Erythroblast (primary cell): ENCODE measurements around the gene DNPEP.

Experiments
- DNase-seq, 2 experiments: peaks; one replicate each; lab custom pipeline; 2025; lab: John Stamatoyannopoulos, UW
- GATA1 ChIP-seq: IDR thresholded peaks from 2 replicates; pipeline ENCODE4 v1.6.1; 2011; ENCODE audit warnings: low read depth, mild to moderate bottlenecking, control low read depth, low read length, moderate library complexity
- POLR2A ChIP-seq: IDR thresholded peaks from 2 replicates; pipeline ENCODE4 v1.6.1; 2011; ENCODE audit warnings: mild to moderate bottlenecking, low read length

Gene DNPEP

DNA sequence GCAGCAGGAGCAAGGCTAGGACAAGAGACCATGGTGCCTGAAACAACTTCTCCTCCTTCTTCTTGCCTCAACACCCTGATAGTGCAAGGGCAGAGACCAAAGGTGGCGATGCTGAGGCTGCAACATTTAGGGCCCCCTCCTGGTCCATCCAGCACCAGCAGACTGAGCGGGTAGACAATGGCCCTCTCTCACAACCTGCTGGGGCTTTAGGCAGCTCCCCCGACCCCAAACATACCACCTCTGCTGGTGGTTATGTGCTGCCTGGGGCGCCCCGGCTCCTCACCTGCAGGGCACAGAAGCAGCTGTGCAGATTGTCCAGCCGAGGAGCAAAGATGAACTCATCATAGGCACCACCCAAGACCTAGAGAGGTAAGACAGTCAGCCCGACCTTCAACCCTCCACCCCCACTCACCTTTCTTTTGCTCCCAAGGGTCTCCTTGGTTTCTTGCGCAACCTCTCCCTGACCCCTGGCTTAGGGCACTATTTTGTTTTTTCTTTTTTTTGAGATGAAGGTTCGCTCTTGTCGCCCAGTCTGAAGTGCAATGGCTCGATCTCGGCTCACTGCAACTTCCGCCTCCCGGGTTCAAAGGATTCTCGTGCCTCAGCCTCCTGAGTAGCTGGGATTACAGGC is 3.5 kb downstream of the DNPEP start:
- TF ChIP-seq POLR2A (no peak), GATA1 (no peak)
- no peak for DNase-seq

DNA sequence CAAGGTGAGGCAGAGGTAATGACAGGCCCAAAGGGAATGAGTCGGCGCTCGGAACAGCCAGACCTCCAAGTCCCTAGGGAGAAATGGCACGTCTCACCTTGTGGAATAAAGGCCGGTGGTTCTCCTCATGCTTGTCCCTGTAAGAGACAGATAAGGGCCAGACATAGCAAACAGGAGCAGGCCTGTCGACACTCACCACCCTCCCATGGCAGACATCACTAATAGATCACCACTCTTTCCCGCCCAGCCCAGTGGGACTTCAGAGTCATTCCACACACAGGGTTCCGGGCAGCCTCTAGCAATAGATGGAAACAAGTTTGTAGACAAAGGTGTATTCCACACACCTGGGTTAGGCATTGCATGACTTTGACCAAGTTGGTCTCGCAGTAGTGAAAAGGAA is 6.3 kb downstream of the DNPEP start:
- DNase-seq = no peak
- TF ChIP-seq GATA1 = no peak
- no peak for TF ChIP-seq POLR2A

DNA sequence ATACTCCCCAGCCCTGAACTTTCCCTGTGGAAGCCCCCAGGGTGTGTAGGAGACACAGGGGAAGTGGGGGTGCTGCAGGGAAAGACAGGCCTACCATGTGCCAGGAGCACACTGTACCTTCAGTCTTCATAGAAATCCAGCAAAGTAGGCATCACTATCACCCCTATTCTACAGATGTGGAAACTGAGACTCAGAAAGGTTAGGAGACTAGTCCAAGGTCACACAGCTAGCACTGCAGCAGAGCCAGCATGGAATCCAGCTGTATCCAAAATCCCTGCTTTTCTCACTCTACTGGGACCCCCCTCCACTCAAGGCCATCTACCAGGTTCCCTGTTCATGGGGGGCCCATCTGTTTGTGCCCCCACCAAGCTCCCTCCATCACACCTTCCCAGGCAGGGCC is 6.8 kb downstream of the DNPEP start:
- TF ChIP-seq POLR2A (no peak), GATA1 (no peak)
- DNase-seq = no peak

DNA sequence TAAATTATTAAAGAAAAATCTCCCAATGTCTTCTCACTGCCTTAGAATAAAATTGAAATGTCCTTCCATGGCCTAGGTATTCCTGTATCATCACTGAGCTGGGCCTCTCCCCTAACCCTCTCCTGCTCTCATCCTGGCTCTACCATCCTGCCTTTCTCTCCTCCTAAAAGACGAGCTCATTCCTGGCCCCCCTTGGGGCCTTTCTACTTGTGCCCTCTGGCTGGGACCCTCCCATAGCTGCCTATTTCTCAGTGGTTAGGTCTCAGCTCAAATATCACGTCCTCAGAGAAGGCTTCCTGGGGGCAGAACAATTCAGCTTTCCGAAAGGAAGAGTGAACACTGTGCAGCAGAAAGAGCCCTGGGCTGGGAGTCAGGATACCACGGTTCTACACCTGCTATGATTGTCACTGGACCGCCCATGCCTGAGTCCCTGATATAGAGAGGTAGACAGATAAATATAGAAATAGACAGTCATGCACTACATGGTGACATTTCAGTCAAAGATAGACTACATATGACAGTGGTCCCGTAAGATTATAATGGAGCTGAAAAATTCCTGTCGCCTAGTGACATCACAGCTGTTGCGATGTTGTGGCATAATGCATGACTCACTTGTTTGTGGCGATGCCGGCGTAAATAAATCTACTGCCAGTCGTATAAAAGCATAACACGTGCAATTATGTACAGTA is 9.4 kb downstream of the DNPEP start:
- DNase-seq = peak in 1 of 2 experiments; percentile 58
- TF ChIP-seq GATA1 (no peak), POLR2A (no peak)

DNA sequence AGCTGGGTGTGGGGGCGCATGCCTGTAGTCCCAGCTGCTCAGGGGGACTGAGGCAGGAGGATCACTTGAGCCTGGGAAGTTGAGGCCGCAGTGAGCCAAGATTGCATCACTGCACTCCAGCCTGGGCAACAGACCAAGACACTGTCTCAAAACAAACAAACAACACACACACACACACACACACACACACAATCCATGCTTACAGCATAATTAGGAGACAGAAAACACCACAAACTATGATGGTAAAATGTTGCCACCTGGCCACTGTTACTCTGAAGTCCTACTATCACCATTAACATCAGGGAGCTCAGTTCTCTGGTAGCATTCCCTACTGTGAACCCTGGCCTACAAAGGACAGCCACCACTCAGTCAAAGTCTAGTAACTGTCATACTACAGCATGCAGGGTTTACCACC is 18.3 kb downstream of the DNPEP start:
- TF ChIP-seq GATA1 (no peak), POLR2A (no peak)
- no peak for DNase-seq

DNA sequence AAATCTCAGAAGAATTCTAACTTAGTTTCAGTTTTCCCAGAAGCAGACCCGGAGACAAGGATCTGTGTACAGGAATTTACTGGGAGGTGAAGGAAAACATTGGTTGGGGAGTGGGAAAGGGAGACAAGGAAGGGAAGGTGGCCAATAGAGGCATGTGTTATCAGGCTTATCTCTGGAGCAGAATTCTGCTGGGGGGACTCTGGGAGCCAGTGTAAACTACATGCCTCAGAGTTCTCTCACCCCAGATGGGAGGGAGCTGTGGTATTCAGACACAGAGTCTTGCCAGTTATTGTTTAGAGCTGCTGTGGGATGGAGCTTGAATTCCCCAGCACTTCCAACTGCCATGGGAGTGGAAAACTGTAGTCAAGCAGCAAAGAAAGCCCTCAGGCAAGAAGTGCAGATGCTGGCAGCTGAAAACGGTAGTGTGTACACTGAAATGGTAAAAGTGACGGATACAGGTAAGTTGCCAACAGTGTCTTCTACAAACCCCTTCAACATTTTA is 19.0 kb downstream of the DNPEP start:
- TF ChIP-seq POLR2A (no peak), GATA1 (no peak)
- no peak for DNase-seq

DNA sequence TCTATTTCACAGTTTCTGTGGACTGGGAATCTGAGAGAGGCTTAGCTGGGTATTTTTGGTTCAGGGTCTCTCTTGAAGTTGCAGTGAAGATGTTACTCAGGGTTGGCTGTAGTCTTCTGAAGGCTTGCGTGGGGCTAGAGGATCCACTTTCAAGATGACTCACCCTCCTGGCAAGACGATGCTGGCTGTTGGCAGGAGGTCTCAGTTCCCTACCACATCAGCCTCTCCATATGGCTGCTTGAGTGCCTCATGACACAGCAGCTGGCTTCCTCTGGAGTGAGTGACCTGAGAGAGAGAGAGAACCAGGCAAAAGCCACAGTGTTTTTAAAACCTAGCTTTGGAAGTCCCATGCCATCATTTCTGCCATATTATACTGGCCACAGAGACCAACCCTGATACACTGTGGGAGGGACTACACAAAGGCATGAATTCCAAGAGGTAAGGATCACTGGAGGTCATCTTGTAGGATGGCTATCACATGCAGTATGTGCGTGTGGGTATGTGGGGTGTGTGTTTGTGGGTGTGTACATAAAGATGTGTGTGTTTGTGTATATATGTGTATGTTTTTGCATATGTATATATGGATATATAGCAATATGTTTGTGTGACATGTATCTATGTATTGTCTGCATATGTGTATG is 25.1 kb downstream of the DNPEP start:
- peak in 1 of 2 experiments; percentile 31 for DNase-seq

DNA sequence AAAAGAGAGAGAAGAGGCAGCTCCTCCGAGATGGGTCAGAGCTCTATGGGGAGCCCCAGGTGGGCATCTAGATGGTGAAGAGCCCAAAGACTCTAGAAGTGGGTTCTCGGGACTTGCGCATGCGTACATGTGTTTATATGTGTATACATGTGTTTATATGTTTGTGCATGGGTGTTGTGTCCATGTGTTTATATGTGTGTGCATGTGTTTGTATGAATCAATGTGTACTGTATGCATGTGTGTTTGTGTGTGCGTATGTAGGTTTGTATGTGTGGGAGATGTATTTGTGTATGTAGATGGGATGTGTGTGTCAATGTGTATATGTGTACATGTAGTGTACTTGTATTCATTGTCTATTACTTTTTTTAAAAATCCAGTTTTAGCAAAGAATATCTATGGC is 25.6 kb downstream of the DNPEP start:
- TF ChIP-seq POLR2A (no peak), GATA1 (no peak)
- DNase-seq = no peak

More for the DNA sequence above, 25.1 kb downstream of the DNPEP start:
- TF ChIP-seq POLR2A (no peak), GATA1 (no peak)

DNA sequence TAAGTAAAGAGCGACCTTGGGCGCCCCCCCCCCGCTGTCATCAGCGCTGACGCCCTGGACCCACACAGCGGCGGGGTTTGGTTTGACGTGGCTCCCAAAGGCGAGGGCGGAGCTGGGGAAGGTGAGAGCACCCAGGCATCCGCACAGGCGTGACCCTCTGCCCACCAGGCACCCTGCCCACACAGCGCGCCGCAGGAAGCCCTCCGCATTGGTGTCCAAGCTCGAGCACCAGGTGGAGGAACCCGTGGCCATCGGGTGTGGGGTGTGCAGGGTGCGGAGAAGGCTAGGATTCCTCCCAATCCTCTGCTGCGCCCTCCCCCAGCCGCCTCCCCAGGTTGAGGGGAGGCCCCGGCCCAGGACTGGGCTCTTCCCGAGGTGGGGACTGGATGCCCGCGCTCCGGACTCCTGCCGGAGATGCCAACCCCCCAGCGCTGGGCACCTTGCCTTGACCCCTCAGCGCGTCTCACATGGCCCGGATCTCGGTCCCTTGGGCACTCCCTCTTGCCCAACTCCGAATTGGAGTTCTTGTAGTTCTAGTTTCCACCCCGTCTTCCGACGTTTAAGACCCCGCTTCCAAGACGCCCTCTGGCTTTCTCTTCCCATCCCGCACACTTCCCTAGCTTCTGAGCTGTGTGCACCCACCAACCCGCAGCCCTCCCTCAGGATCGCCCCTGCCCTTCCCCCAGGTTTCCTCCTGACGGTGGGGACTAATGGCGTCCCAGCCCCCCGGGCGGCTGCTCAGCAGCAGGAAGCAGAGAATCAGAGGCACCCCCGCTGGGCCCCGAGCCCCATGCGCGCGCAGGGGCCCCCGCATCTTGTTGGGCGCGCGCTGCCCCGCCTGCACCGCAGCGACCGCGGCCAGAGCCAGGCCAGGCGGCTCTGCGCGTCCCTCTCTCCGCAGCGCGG is 29.3 kb downstream of the DNPEP start:
- no peak for TF ChIP-seq GATA1
- TF ChIP-seq POLR2A = no peak
- no peak for DNase-seq

DNA sequence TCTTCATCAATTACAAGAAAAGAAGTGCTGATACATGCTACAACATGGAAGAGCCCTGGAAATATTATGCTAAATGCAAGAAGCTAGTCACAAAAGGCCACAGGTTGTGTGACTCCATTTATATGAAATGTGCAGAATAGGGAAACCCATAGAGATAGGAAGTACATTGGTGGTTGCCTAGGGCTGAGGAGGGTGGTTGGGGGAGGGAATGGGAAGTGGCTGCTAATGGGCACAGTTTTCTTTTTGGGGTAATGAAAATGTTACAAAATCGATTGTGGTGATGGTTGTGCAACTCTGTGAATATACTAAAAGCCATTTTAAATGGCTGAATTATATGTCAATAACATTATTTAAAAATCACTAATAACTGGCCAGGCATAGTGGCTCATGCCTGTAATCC is 30.9 kb downstream of the DNPEP start:
- no peak for TF ChIP-seq GATA1
- TF ChIP-seq POLR2A = no peak
- DNase-seq = no peak

DNA sequence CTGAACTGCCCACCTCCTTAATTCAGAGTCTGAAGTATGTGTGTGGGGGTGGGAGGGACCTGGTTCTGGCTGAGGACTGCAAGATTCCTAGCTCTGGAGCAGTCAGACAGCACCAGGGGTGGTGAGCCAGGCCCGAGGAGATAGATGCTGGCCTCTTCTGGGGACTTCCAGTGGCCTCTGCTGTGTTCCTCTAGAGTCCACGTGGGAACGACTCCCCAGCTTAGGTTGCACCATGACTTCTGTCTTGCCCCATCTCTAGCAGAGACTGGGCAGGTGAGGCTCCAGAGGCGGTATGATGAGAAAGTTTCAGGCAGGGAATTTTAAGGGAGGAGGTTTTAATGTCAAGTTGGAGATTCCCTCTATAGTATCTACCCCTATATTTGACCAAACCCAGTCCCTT is 33.1 kb downstream of the DNPEP start:
- no peak for TF ChIP-seq POLR2A
- no peak for TF ChIP-seq GATA1
- no peak for DNase-seq

DNA sequence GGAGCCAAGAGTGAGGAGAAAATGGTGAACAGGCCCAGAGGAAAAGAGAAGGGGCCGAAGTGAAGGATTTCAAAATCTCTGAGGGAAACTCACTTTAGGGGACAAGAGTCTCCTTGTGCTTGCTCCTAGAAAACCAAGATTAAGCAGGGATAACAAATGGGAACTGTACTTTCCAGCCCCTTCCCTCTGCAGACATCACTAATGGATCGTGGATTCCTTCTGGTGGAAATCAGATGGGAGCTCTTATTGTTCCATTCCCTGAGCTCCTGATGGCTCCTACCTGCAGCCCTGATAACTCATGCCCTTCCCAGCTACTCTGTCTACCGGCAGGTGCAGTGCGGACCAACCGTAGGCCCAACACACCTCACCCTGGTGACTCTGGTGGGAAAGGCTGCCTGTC is 34.6 kb downstream of the DNPEP start:
- DNase-seq = no peak
- TF ChIP-seq POLR2A = no peak
- TF ChIP-seq GATA1 = no peak

DNA sequence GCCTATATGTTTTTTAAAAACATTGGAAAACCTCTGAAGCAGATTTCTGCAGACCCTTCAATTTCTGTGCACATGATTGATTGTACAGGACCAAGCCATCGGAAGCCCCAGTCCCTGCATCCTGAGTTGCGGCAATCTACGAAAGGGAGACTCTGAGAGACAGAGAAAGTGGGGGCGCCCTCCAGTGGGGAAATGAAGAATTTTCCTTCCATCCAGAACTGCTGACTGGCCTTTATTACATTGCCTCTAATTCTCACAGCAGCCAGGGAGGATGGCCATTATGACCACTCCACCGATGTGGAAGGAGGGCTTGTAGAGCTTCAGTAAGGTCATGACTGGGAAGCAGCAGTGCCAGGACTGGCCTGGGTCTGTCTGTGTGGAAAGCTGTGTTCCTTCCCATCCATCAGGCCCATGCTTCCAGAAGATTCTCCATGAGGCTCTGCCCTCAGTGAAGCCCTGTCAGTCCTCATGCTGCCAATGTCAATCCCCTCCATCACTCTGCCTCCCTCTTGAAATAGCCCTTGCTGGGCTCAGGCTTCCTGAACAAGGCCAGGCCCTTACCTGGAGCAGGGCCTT is 35.2 kb downstream of the DNPEP start:
- TF ChIP-seq POLR2A = no peak
- no peak for TF ChIP-seq GATA1
- DNase-seq = peak; percentile 65 to 83
